HepG2 (cell line): ENCODE measurements around the gene ZFAND6. TPM values are rescaled to one million over a fixed set of nuclear protein-coding genes. Genes with fewer than 3 reads are reported as not detected.

Experiments
- ATAC-seq: fragments of 200-7000 bp; cut with Tn5 transposase; 3 replicates; pipeline ENCODE4 v1.9.1; 2020; ENCODE audit warnings: mild to moderate bottlenecking, moderate library complexity
- BruUV-seq: library from RNA; stranded (reverse); fragments of 400-500 nt; replicated peaks from 2 replicates; lab custom pipeline; 2021; lab: Mats Ljungman, UMichigan
- CTCF ChIA-PET: fragments of 300-600 bp; formaldehyde crosslinking; extraction: SDS; loops from one replicate; lab custom pipeline; 2021; ENCODE audit warnings: low total read pairs, inconsistent platforms, low intra/inter-chr PET ratio; lab: Yijun Ruan, JAX
- POLR2A ChIA-PET: fragments of 350-600 bp; sonication (Branson Sonifier 250); formaldehyde crosslinking; loops from one replicate; lab custom pipeline; 2020; ENCODE audit warnings: antibody characterized with exemption, inconsistent platforms; lab: Yijun Ruan, JAX
- DNase-seq: peaks from one replicate; pipeline ENCODE4 v3.0.0-alpha.2; 2015; ENCODE audit warnings: low spot score
- FAIRE-seq: peaks from 3 replicates; lab custom pipeline; 2011; peaks lifted over from hg19 to GRCh38; lab: Jason Lieb, UNC
- H2AFZ ChIP-seq: one replicate; pipeline ENCODE4 v1.6.1; 2011; ENCODE audit warnings: low read length, inconsistent platforms
- H3K27ac ChIP-seq: fragments of 300-600 bp; 3 replicates; pipeline ENCODE4 v1.8.0; 2011; ENCODE audit warnings: mixed run types, mild to moderate bottlenecking, mixed read lengths, low read length, inconsistent platforms; ENCODE audit not compliant: insufficient read depth; ENCODE audit errors: extremely low read length
- H3K27me3 ChIP-seq, 2 experiments: fragments of 200-600 bp in 1 of 2; 2 replicates in 1 of 2; 3 replicates in 1 of 2; pipeline versions ENCODE4 v1.6.0 to v1.8.0; 2011; ENCODE audit warnings: low read length in 2 of 2, mild to moderate bottlenecking in 2 of 2, moderate library complexity in 2 of 2, inconsistent platforms in 1 of 2; ENCODE audit not compliant: insufficient read depth in 2 of 2, control insufficient read depth in 1 of 2
- H3K36me3 ChIP-seq, 2 experiments: fragments of 200-600 bp in 1 of 2; replicated peaks in 1 of 2; 2 replicates in 1 of 2; 3 replicates in 1 of 2; pipeline versions ENCODE4 v1.5.1 to v1.8.0; 2011; ENCODE audit warnings: low read length in 2 of 2, inconsistent platforms in 1 of 2; ENCODE audit not compliant: insufficient read depth in 2 of 2, control insufficient read depth in 1 of 2
- H3K4me1 ChIP-seq: 2 replicates; pipeline ENCODE4 v1.5.1; 2012; ENCODE audit warnings: low read length, inconsistent platforms; ENCODE audit not compliant: insufficient read depth
- H3K4me2 ChIP-seq: 2 replicates; pipeline ENCODE4 v1.6.0; 2011; ENCODE audit warnings: low read depth, low read length, inconsistent platforms
- H3K4me3 ChIP-seq, 3 experiments: fragments of 200-600 bp in 1 of 3; sonication (generic), shearing (Covaris generic) in 1 of 3; replicated peaks in 1 of 3; 2 replicates each; pipeline ENCODE4 v1.5.1; 2011 to 2016; ENCODE audit warnings: low read length in 3 of 3, inconsistent platforms in 2 of 3, low read depth in 2 of 3, mild to moderate bottlenecking in 2 of 3, control low read depth in 1 of 3, mixed read lengths in 1 of 3; ENCODE audit not compliant: insufficient read depth in 1 of 3
- H3K79me2 ChIP-seq: one replicate; pipeline ENCODE4 v1.6.1; 2011; ENCODE audit warnings: low read length, inconsistent platforms; ENCODE audit not compliant: insufficient read depth
- H3K9ac ChIP-seq: 2 replicates; pipeline ENCODE4 v1.6.0; 2011; ENCODE audit warnings: mild to moderate bottlenecking, low read depth, low read length, inconsistent platforms; ENCODE audit not compliant: insufficient read depth
- H3K9me3 ChIP-seq: 2 replicates; pipeline ENCODE4 v1.5.1; 2012; ENCODE audit warnings: mild to moderate bottlenecking, low read length
- H4K20me1 ChIP-seq: 2 replicates; pipeline ENCODE4 v1.6.0; 2011; ENCODE audit warnings: inconsistent platforms, mild to moderate bottlenecking, low read length, moderate library complexity; ENCODE audit not compliant: insufficient read depth
- KLF12 ChIP-seq: sonication (generic); formaldehyde crosslinking; IDR thresholded peaks from 2 replicates; pipeline ENCODE4 v1.4.0; 2020; ENCODE audit warnings: missing genetic modification reagents, borderline replicate concordance
- MXD4 ChIP-seq: IDR thresholded peaks from 2 replicates; pipeline ENCODE4 v1.6.1; 2016; ENCODE audit warnings: mild to moderate bottlenecking, missing biosample characterization, missing genetic modification reagents
- SOX13 ChIP-seq, 3 experiments: fragments of 450-650 bp in 1 of 3; sonication (generic) in 1 of 3; formaldehyde crosslinking in 1 of 3; IDR thresholded peaks in 2 of 3; conservative IDR thresholded peaks in 1 of 3; 2 replicates each; pipeline versions ENCODE4 v1.5.0 to v1.6.1; 2016 to 2020; ENCODE audit warnings: antibody characterized with exemption in 1 of 3, mild to moderate bottlenecking in 1 of 3, missing compliant biosample characterization in 1 of 3, missing genetic modification reagents in 1 of 3, moderate library complexity in 1 of 3
- ZNF451 ChIP-seq: sonication (generic); formaldehyde crosslinking; IDR thresholded peaks from 2 replicates; pipeline ENCODE4 v1.5.0; 2020; ENCODE audit warnings: mild to moderate bottlenecking, missing genetic modification reagents
- ZNF878 ChIP-seq: sonication (generic); formaldehyde crosslinking; IDR thresholded peaks from 2 replicates; pipeline ENCODE4 v1.8.1; 2023; ENCODE audit warnings: mild to moderate bottlenecking, missing genetic modification reagents, moderate library complexity
- WGBS: methylation state at CpG from one replicate; pipeline ENCODE4 v1.1.6; 2017; ENCODE audit warnings: low lambda C conversion rate; 5-methylcytosine and 5-hydroxymethylcytosine counted together
- in situ Hi-C: cut with HindIII; loops from 2 replicates; pipeline ENCODE4 v1.10.0; 2017; ENCODE audit warnings: low pct_unique_long_range_greater_than_20kb; ENCODE audit not compliant: extremely low pct_ligation_motif_present
- intact Hi-C: fragments of 100-400 bp; cut with micrococcal nuclease; formaldehyde crosslinking; loops from one replicate; pipeline ENCODE4 v1.10.0; 2022; ENCODE audit not compliant: unreplicated experiment
- polyA plus RNA-seq, 8 experiments: library from polyadenylated mRNA; depleted of rRNA in 3 of 8; stranded (reverse) in 7 of 8; unstranded in 1 of 8; fragments of >200 nt; fragmentation: Illumina TruSeq in 4 of 8; extraction: Trizol in 4 of 8; gene quantifications; 2 replicates each; pipeline versions ENCODE4 v1.2.1 to v1.2.3, GENCODE V29; 2011 to 2016; ENCODE audit warnings: low read depth in 4 of 8, missing spikeins in 1 of 8, mixed read lengths in 1 of 8; ENCODE audit not compliant: insufficient read depth in 1 of 8
- total RNA-seq, 5 experiments: library from RNA; depleted of rRNA; stranded (reverse); fragments of >200 nt; fragmentation: Illumina TruSeq; extraction: Trizol; gene quantifications; 2 replicates each; pipeline ENCODE4 v1.2.3, GENCODE V29; 2016; ENCODE audit warnings: low read depth in 1 of 5
- TF ChIP-seq, protein P1 (sequence below): sonication (generic); formaldehyde crosslinking; IDR thresholded peaks from 2 replicates; pipeline ENCODE4 v1.5.1; 2020; ENCODE audit warnings: missing genetic modification reagents, mild to moderate bottlenecking, borderline replicate concordance
- TF ChIP-seq, protein P2 (sequence below): IDR thresholded peaks from 2 replicates; pipeline ENCODE4 v1.6.1; 2012; ENCODE audit warnings: inconsistent platforms
- TF ChIP-seq, protein P3 (sequence below): fragments of 450-650 bp; IDR thresholded peaks from 2 replicates; pipeline ENCODE4 v1.6.1; 2016

Gene ZFAND6
- total and polyA plus RNA-seq, 2 of the 13 experiments (the other 11 are each of a cell fraction or from before 2014, with no cell fraction given) = 84.2 to 115 TPM

DNA sequence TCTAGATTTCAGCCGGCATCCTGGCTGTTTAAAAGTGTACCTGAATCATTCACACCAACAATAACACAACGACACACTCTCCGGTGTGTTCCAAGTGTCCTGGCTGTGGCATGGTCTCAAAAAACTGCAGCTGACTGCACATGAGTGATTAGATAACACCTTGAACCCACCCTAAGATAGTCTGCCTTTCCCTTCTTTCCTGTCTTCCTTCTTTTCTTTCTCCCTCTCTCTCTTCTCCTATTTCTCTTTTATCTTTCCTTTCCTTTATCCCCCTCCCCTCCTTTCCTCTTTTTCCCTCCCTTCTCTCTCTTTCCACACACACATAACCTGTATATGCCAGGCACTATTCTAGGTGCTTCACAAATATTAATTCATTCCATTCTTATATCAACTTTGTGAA is 92.1 kb downstream of the ZFAND6 start:
- no peaks in the 10 kb centered on the region for H3K36me3 ChIP-seq
- CTCF ChIA-PET = no interaction called here
- H3K4me1 ChIP-seq = peaks cover 49% of the 10 kb centered on the region
- no peak for DNase-seq
- no peaks in the 10 kb centered on the region; a peak in 1 of 5 replicates for H3K27me3 ChIP-seq
- no peak for FAIRE-seq
- WGBS = 4% methylated on average over 3 of the region's 3 CpGs
- intact Hi-C loops (loop anchor here (5.0 to 10.0 kb wide), 2 partner anchors 79 to 267 kb away; no protein-coding TSS in a partner anchor), in situ Hi-C loops (loop anchor here (5.0 to 25.0 kb wide), 2 partner anchors 79 to 264 kb away; partner anchors contain the start of gene MTHFS)
- peaks cover 24% of the 10 kb centered on the region for H3K79me2 ChIP-seq
- H3K9ac ChIP-seq = no peak overlapping the region
- no peak for ATAC-seq
- no peaks in the 10 kb centered on the region for H4K20me1 ChIP-seq
- POLR2A ChIA-PET = interaction anchor here (0.8 to 3.5 kb wide), 3 partner anchors 11 to 92 kb away, joined by 3 to 24 read pairs (median 6); partner anchors contain the start of gene ZFAND6
- no peak overlapping the region for H2AFZ ChIP-seq
- no peak overlapping the region for H3K27ac ChIP-seq
- TF ChIP-seq, protein P1, sequence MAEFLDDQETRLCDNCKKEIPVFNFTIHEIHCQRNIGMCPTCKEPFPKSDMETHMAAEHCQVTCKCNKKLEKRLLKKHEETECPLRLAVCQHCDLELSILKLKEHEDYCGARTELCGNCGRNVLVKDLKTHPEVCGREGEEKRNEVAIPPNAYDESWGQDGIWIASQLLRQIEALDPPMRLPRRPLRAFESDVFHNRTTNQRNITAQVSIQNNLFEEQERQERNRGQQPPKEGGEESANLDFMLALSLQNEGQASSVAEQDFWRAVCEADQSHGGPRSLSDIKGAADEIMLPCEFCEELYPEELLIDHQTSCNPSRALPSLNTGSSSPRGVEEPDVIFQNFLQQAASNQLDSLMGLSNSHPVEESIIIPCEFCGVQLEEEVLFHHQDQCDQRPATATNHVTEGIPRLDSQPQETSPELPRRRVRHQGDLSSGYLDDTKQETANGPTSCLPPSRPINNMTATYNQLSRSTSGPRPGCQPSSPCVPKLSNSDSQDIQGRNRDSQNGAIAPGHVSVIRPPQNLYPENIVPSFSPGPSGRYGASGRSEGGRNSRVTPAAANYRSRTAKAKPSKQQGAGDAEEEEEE = no peak
- no TSS peak for BruUV-seq
- peak overlapping the region; percentile 99 for H3K4me2 ChIP-seq
- peak overlapping the region in 2 of 3 experiments; percentile 64 to 72; a peak in 2 of 6 replicates for H3K4me3 ChIP-seq
- no peaks in the 10 kb centered on the region for H3K9me3 ChIP-seq

DNA sequence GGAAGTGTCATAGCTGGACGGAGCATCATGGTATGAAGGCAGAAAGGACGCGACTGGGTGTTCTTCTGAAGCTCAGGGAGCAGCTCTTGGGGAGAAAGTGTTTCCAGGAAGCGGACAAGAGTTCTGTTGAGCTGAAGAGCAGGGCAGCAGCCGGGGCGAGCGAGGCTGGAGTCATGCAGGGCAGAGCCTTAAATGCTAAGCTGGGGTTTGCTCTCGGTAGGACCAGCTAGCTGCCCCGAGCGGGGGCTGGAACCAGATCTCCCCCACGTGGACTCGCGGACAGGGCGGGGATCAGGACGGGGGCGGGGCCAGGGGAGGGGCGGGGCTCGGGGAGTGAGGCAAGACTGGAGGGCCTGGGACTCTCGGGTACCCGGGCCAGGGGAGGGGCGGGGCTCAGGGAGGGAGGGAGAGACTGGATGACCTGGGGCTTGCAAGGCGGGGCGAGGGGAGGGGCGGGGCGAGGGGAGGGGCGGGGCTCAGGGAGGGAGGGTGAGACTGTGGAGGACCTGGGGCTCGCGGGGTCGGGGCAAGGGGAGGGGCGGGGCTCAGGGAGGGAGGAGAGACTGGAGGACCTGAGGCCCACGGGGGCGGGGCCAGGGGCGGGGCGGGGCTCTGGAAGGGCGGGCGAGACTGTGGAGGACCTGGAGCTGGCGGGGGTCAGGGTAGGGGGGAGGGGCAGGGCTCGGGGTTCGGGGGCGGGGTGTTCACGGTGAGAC is 92.9 kb downstream of the ZFAND6 start:
- peak overlapping the region; percentile 48 for H3K27ac ChIP-seq
- H3K4me2 ChIP-seq = peak overlapping the region; percentile 99
- BruUV-seq = no TSS peak
- ChIA-PET CTCF (no interaction called here), POLR2A (interaction anchor here (0.7 to 3.5 kb wide), 5 partner anchors 10 to 93 kb away, joined by 3 to 24 read pairs (median 5); partner anchors contain the start of gene ZFAND6)
- no peaks in the 10 kb centered on the region; a peak in 1 of 5 replicates for H3K27me3 ChIP-seq
- no peaks in the 10 kb centered on the region for H4K20me1 ChIP-seq
- intact Hi-C loops = loop anchor here (5.0 to 10.0 kb wide), 2 partner anchors 80 to 268 kb away; no protein-coding TSS in a partner anchor
- peak overlapping the region; percentile 78 to 89 (median 88) for H3K4me3 ChIP-seq
- DNase-seq (peak; percentile 90), FAIRE-seq (no peak), ATAC-seq (peak; percentile 67)
- H3K9ac ChIP-seq = peak overlapping the region; percentile 58
- H3K79me2 ChIP-seq = peaks cover 24% of the 10 kb centered on the region
- H3K4me1 ChIP-seq = peaks cover 57% of the 10 kb centered on the region
- no peaks in the 10 kb centered on the region for H3K9me3 ChIP-seq
- in situ Hi-C loops = loop anchor here (5.0 to 25.0 kb wide), 2 partner anchors 80 to 265 kb away; partner anchors contain the start of gene MTHFS
- 2% methylated on average over 39 of the region's 41 CpGs for WGBS
- H2AFZ ChIP-seq = peak overlapping the region; percentile 83
- no peaks in the 10 kb centered on the region for H3K36me3 ChIP-seq
- TF ChIP-seq, protein P2, sequence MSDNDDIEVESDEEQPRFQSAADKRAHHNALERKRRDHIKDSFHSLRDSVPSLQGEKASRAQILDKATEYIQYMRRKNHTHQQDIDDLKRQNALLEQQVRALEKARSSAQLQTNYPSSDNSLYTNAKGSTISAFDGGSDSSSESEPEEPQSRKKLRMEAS = peak; percentile 49
- TF ChIP-seq ZNF878 (CRISPR knock-in tag) (no peak), KLF12 (0 out of 2 replicates have a peak, but pooled peaks have one; percentile 25), SOX13 (IDR thresholded peaks at IDR 0.05) (no peak), SOX13 (CRISPR knock-in tag; conservative IDR thresholded peaks at IDR 0.05 in 1 of 2, IDR thresholded peaks at IDR 0.05 in 1 of 2) (0 out of 4 replicates have a peak, but pooled peaks of 1 of the 2 experiments have one; percentile 16), ZNF451 (CRISPR knock-in tag) (0 out of 2 replicates have a peak, but pooled peaks have one; percentile 6), MXD4 (peak; percentile 52; the same call in 1 of the 2 replicates)
- TF ChIP-seq, protein P3, sequence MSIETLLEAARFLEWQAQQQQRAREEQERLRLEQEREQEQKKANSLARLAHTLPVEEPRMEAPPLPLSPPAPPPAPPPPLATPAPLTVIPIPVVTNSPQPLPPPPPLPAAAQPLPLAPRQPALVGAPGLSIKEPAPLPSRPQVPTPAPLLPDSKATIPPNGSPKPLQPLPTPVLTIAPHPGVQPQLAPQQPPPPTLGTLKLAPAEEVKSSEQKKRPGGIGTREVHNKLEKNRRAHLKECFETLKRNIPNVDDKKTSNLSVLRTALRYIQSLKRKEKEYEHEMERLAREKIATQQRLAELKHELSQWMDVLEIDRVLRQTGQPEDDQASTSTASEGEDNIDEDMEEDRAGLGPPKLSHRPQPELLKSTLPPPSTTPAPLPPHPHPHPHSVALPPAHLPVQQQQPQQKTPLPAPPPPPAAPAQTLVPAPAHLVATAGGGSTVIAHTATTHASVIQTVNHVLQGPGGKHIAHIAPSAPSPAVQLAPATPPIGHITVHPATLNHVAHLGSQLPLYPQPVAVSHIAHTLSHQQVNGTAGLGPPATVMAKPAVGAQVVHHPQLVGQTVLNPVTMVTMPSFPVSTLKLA = no peak
